ENCODE data around the gene CNIH3.

The CNIH3 gene

DNA sequence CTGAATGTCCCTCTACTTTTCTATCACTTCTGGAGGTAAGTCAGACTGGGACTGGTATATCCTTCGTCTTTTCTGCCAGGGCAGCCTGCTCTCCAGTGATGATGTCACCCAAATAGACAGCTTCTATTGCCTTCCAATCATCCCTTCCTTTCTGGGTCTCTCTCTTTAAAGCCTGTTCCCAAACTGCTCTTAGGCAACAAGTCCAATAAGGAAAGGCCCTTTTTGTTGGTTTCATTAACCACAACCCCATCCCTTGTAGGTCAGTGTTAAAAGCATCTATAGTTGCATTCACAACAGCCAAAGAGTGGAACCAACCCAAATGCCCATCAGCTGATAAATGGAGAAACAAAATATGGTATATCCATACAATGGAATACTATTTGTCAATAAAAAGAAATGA lies 114.4 kb downstream of the CNIH3 start:
- TF ChIP-seq CTCF (IDR thresholded peaks at IDR 0.05): no peak

GRCh38 chr1:224730965-224731364 lies 114.8 kb downstream of the CNIH3 start:
- TF ChIP-seq CTCF (IDR thresholded peaks at IDR 0.05): no peak

- no peak for TF ChIP-seq CTCF (IDR thresholded peaks at IDR 0.05)
These were observed 115.5 kb downstream of the CNIH3 start for GRCh38 chr1:224731633-224732032.

GRCh38 chr1:224732377-224733026 lies 116.4 kb downstream of the CNIH3 start:
- no peak for TF ChIP-seq CTCF (IDR thresholded peaks at IDR 0.05)

DNA sequence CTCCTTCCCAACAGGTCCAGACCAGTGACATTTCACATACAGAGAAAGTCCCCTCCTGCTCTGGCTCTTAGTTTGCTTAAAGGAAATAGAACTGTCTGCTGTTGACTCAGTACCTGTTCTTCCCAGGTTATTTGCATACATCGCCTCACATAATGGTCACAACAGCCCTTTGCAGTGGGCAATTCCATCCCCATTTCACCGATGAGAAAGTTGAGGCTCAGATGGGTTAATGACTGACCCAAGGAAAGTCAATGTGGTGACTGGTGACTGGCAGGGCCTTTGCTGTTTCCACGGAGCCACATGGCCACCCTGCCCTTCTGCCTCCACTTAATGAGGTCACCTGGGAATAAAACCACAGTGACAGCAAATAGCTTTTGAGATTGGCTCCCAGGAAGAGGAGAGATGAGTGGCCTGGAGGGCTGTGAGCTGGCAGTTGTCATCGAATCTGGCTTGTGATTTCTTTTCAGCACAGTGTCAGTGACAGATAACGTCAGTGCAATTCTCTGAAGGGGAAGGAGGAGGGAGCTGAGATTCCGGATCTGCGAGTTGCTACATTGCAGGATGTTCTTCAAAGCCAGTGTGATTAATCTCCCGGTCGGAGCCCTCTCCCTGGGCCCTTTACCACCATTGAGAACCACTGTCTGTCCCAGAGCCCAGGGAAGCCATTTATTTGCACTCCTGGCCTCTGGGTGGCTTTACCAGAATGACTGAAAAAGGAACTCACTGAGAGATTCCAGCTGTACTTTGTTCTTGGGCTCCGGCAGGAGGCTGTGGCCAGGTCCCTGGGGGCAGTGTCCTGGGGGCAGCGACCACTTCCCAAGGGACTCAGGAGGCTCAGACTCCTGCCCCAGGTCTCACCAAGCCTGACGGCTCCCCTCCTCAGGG lies 117.2 kb downstream of the CNIH3 start:
- no peak for TF ChIP-seq CTCF (IDR thresholded peaks at IDR 0.05)

- TF ChIP-seq CTCF (IDR thresholded peaks at IDR 0.05): no peak
These were observed 118.3 kb downstream of the CNIH3 start for GRCh38 chr1:224734261-224734935.

GRCh38 chr1:224735159-224735558 lies 119.0 kb downstream of the CNIH3 start:
- no peak for TF ChIP-seq CTCF (IDR thresholded peaks at IDR 0.05)
